HG03159 (cell line): Measurements from ENCODE around the gene SEPTIN5.

ENCODE experiments used
- ATAC-seq: cut with Tn5 transposase; IDR thresholded peaks from one replicate; pipeline ENCODE4 v1.9.1; 2021; ENCODE audit warnings: mild to moderate bottlenecking, moderate library complexity; ENCODE audit not compliant: unreplicated experiment

The SEPTIN5 gene

GRCh38 chr22:19757985-19758895 lies 43.9 kb downstream of the SEPTIN5 start:
- no peak for ATAC-seq

- ATAC-seq = no peak
Observed at GRCh38 chr22:19758896-19759426, 44.7 kb downstream of the SEPTIN5 start.

GRCh38 chr22:19759427-19760057 lies 45.2 kb downstream of the SEPTIN5 start:
- ATAC-seq = no peak

- no peak for ATAC-seq
Observed at GRCh38 chr22:19760058-19760950, 46.0 kb downstream of the SEPTIN5 start, which contains the start of gene TBX1. Gene TBX1, plus strand, starts transcription at chr22:19760778. Its CDS starts 66 bp downstream, at chr22:19760844.

GRCh38 chr22:19760951-19761724 lies 46.8 kb downstream of the SEPTIN5 start:
- no peak for ATAC-seq

- ATAC-seq = no peak
Observed at GRCh38 chr22:19761725-19762567, 47.6 kb downstream of the SEPTIN5 start.

- ATAC-seq = no peak
Observed at GRCh38 chr22:19762568-19763457, 48.5 kb downstream of the SEPTIN5 start.

- no peak for ATAC-seq
Observed at GRCh38 chr22:19763458-19764298, 49.4 kb downstream of the SEPTIN5 start.

GRCh38 chr22:19764299-19764593 lies 49.9 kb downstream of the SEPTIN5 start:
- ATAC-seq = no peak

GRCh38 chr22:19764636-19765476 lies 50.6 kb downstream of the SEPTIN5 start:
- no peak for ATAC-seq

GRCh38 chr22:19765477-19766239 lies 51.4 kb downstream of the SEPTIN5 start:
- ATAC-seq = no peak

GRCh38 chr22:19766240-19766510 lies 51.9 kb downstream of the SEPTIN5 start:
- no peak for ATAC-seq

- ATAC-seq = no peak
Observed at GRCh38 chr22:19766511-19767426, 52.5 kb downstream of the SEPTIN5 start.

GRCh38 chr22:19767427-19768341 lies 53.4 kb downstream of the SEPTIN5 start:
- ATAC-seq = no peak
